ENCODE results near the gene SETD2.

DNA sequence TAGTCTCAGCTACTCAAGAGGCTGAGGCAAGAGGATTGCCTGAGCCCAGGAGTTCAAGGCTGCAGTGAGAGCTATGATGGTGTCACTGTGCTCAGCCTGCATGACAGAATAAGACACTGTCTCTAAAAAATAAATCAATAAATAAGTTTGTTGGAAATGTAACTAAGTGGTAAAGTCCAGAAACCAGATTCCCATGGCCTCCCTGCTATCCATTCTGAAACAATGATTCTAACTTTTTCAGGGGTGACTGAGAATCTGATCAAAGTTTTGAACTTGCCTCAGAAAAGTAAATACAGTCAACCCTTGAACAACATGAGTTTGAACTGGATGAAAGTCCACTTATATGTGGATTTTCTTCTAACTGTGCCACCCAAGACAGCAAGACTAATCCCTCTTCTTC is 98.2 kb downstream of the SETD2 start:
- no peak for TF ChIP-seq YY1 (IDR thresholded peaks at IDR 0.05; ENCODE audit: insufficient read depth, insufficient read length)
- TF ChIP-seq ZNF274 (IDR thresholded peaks at IDR 0.05; ENCODE audit: low read depth, low read length) = no peak
- no peak for TF ChIP-seq SUZ12 (IDR thresholded peaks at IDR 0.05; ENCODE audit: extremely low read depth, insufficient read depth, insufficient read length)

All from NT2/D1 (cell line).